ENCODE measurements around the gene ATAD3A. TPM values are rescaled to one million over a fixed set of nuclear protein-coding genes. Genes with fewer than 3 reads are reported as not detected.
"Not testable (repeated sequence)": the region's sequence is repeated elsewhere in the genome, so short reads cannot be mapped to it uniquely, and the experiment has no call there.

ATAD3A gene
- total RNA-seq, 1 donor from 2014 or later, result 23.2 TPM

- ATAC-seq, result not testable (repeated sequence)
Observed at GRCh38 chr1:1523651-1524050, 11.7 kb downstream of the ATAD3A start.

- ATAC-seq, result not testable (repeated sequence)
Observed at GRCh38 chr1:1524750-1525383, 12.9 kb downstream of the ATAD3A start.

GRCh38 chr1:1526476-1526875, 14.5 kb downstream of the ATAD3A start:
- ATAC-seq, result not testable (repeated sequence)

- no peak for ATAC-seq
Observed at GRCh38 chr1:1527092-1527816, 15.3 kb downstream of the ATAD3A start.

- no peak for ATAC-seq
Observed at GRCh38 chr1:1528301-1529267, 16.6 kb downstream of the ATAD3A start.

- ATAC-seq, result no peak
Observed at GRCh38 chr1:1529321-1529720, 17.4 kb downstream of the ATAD3A start.

- no peak for ATAC-seq
Observed at GRCh38 chr1:1529936-1530335, 18.0 kb downstream of the ATAD3A start.

GRCh38 chr1:1531947-1532346, 20.0 kb downstream of the ATAD3A start:
- ATAC-seq, result no peak

- not testable (repeated sequence) for ATAC-seq
Observed at GRCh38 chr1:1533176-1533893, 21.4 kb downstream of the ATAD3A start.

GRCh38 chr1:1533894-1534291, 21.9 kb downstream of the ATAD3A start:
- not testable (repeated sequence) for ATAC-seq

- no peak for ATAC-seq
Observed at GRCh38 chr1:1534401-1535154, 22.6 kb downstream of the ATAD3A start.

- no peak for ATAC-seq
Observed at GRCh38 chr1:1535201-1536018, 23.4 kb downstream of the ATAD3A start.

- no peak for ATAC-seq
Observed at GRCh38 chr1:1536019-1536937, 24.3 kb downstream of the ATAD3A start.

- no peak for ATAC-seq
Observed at GRCh38 chr1:1536938-1537546, 25.1 kb downstream of the ATAD3A start.

GRCh38 chr1:1537626-1538250, 25.8 kb downstream of the ATAD3A start:
- no peak for ATAC-seq

- no peak for ATAC-seq
Observed at GRCh38 chr1:1538334-1538733, 26.4 kb downstream of the ATAD3A start.

GRCh38 chr1:1538989-1539309, 27.0 kb downstream of the ATAD3A start:
- ATAC-seq, result no peak

- no peak for ATAC-seq
Observed at GRCh38 chr1:1539310-1540089, 27.5 kb downstream of the ATAD3A start.

All from esophagus mucosa (tissue), 1 donor.